CD4-positive, CD25-positive, alpha-beta regulatory T cell (primary cell): Measurements from ENCODE around the gene RAB3C. TPM values are rescaled to one million over a fixed set of nuclear protein-coding genes. Genes with fewer than 3 reads are reported as not detected.
"Not testable (repeated sequence)": the region's sequence is repeated elsewhere in the genome, so short reads cannot be mapped to it uniquely, and the experiment has no call there.

ENCODE experiments used
- ATAC-seq, 2 donors: fragments of 150-1000 bp; cut with Tn5 transposase; one replicate each; pipeline ENCODE4 v1.10.0; 2021; ENCODE audit warnings: low read depth in 2 of 2, moderate number of reproducible peaks in 2 of 2, moderate library complexity in 1 of 2
- DNase-seq, 3 donors: peaks; one replicate each; pipeline versions ENCODE4 v3.0.0 to v3.0.0-alpha.2; 2012 to 2022; ENCODE audit warnings: mixed read lengths in 1 of 3
- H3K27ac ChIP-seq: one replicate; pipeline ENCODE4 v1.7.0; 2013; ENCODE audit warnings: mild to moderate bottlenecking, low read length; ENCODE audit not compliant: insufficient read depth, poor library complexity, severe bottlenecking
- H3K27me3 ChIP-seq: one replicate; pipeline ENCODE4 v1.7.0; 2013; ENCODE audit warnings: low read length; ENCODE audit not compliant: control insufficient read depth, insufficient read depth
- H3K36me3 ChIP-seq: one replicate; pipeline ENCODE4 v1.7.0; 2013; ENCODE audit warnings: mild to moderate bottlenecking, low read length, moderate library complexity; ENCODE audit not compliant: control insufficient read depth, insufficient read depth
- H3K4me1 ChIP-seq: 2 replicates; pipeline ENCODE4 v1.7.0; 2013; ENCODE audit warnings: mild to moderate bottlenecking, low read length; ENCODE audit not compliant: insufficient read depth, control insufficient read depth, poor library complexity, severe bottlenecking
- H3K4me3 ChIP-seq: one replicate; pipeline ENCODE4 v1.7.0; 2013; ENCODE audit warnings: low read depth, mild to moderate bottlenecking, low read length, moderate library complexity
- H3K9me3 ChIP-seq, 2 experiments: 1 replicate in 1 of 2; 2 replicates in 1 of 2; pipeline ENCODE4 v1.7.0; 2013; ENCODE audit warnings: low read length in 2 of 2, mild to moderate bottlenecking in 1 of 2, moderate library complexity in 1 of 2; ENCODE audit not compliant: control insufficient read depth in 2 of 2
- H3K27ac Mint-ChIP-seq, 3 donors: one replicate each; pipeline ENCODE4 v1.8.0; 2020 to 2022; ENCODE audit warnings: mild to moderate bottlenecking in 3 of 3, mixed read lengths in 3 of 3, moderate library complexity in 2 of 3
- H3K27me3 Mint-ChIP-seq: one replicate; pipeline ENCODE4 v1.8.0; 2022; ENCODE audit warnings: mild to moderate bottlenecking, mixed read lengths
- H3K36me3 Mint-ChIP-seq: one replicate; pipeline ENCODE4 v1.8.0; 2020; ENCODE audit warnings: mixed read lengths
- H3K4me1 Mint-ChIP-seq, 4 donors: one replicate each; pipeline ENCODE4 v1.8.0; 2020 to 2022; ENCODE audit warnings: mixed read lengths in 4 of 4, mild to moderate bottlenecking in 1 of 4
- H3K4me3 Mint-ChIP-seq, 4 donors: one replicate each; pipeline ENCODE4 v1.8.0; 2020 to 2022; ENCODE audit warnings: mild to moderate bottlenecking in 4 of 4, mixed read lengths in 4 of 4, moderate library complexity in 3 of 4
- H3K9me3 Mint-ChIP-seq, 7 donors: one replicate each; pipeline ENCODE4 v1.8.0; 2020 to 2022; ENCODE audit warnings: mixed read lengths in 7 of 7, mild to moderate bottlenecking in 3 of 7, moderate library complexity in 2 of 7
- polyA plus RNA-seq, 4 donors: library from polyadenylated mRNA; unstranded; fragments of 300-500 nt; fragmentation: Illumina TruSeq; gene quantifications; one replicate each; pipeline ENCODE4 v1.2.3, GENCODE V29; 2021
- total RNA-seq: library from RNA; stranded (reverse); gene quantifications from one replicate; pipeline ENCODE4 v1.2.3, GENCODE V29; 2022

RAB3C gene
- total and polyA plus RNA-seq, 5 donors from 2014 or later = not detected

- no peak for ATAC-seq
- Histone ChIP-seq H3K4me1 (no peaks in the 10 kb centered on the region), H3K4me3 (no peak overlapping the region), H3K36me3 (no peaks in the 10 kb centered on the region), H3K27ac (no peak overlapping the region), H3K9me3 (no peaks in the 10 kb centered on the region), H3K27me3 (no peaks in the 10 kb centered on the region)
- Mint-ChIP-seq H3K27ac (no peak overlapping the region), H3K36me3 (no peaks in the 10 kb centered on the region), H3K4me3 (no peak overlapping the region), H3K9me3 (peaks cover 0 to 8% (median 3%) of the 10 kb centered on the region in 7 donors), H3K4me1 (no peaks in the 10 kb centered on the region), H3K27me3 (peaks cover 10% of the 10 kb centered on the region)
- DNase-seq = no peak
Observed at GRCh38 chr5:58708456-58708855, 125.6 kb downstream of the RAB3C start.

GRCh38 chr5:58710425-58710824 lies 127.5 kb downstream of the RAB3C start:
- not testable (repeated sequence) for H3K27ac ChIP-seq, H3K4me3 Mint-ChIP-seq, H3K36me3 Mint-ChIP-seq, H3K4me1 Mint-ChIP-seq, H3K36me3 ChIP-seq, H3K27me3 ChIP-seq, H3K4me1 ChIP-seq, H3K9me3 ChIP-seq, ATAC-seq, DNase-seq, H3K27ac Mint-ChIP-seq, H3K4me3 ChIP-seq
- peaks cover 0 to 12% (median 4%) of the 10 kb centered on the region in 7 donors for H3K9me3 Mint-ChIP-seq
- peaks cover 10% of the 10 kb centered on the region for H3K27me3 Mint-ChIP-seq

GRCh38 chr5:58710871-58711270 lies 128.0 kb downstream of the RAB3C start:
- Mint-ChIP-seq H3K27me3 (peaks cover 10% of the 10 kb centered on the region), H3K9me3 (peaks cover 0 to 12% (median 4%) of the 10 kb centered on the region in 7 donors), H3K36me3 (no peaks in the 10 kb centered on the region), H3K4me1 (no peaks in the 10 kb centered on the region), H3K27ac (no peak overlapping the region), H3K4me3 (no peak overlapping the region)
- no peak for ATAC-seq
- no peaks in the 10 kb centered on the region for H3K36me3 ChIP-seq
- DNase-seq = no peak
- no peaks in the 10 kb centered on the region for H3K9me3 ChIP-seq
- no peak overlapping the region for H3K4me3 ChIP-seq
- H3K27ac ChIP-seq = no peak overlapping the region
- H3K4me1 ChIP-seq = no peaks in the 10 kb centered on the region
- no peaks in the 10 kb centered on the region for H3K27me3 ChIP-seq

GRCh38 chr5:58711965-58712364 lies 129.1 kb downstream of the RAB3C start:
- Mint-ChIP-seq H3K9me3 (peaks cover 0 to 10% (median 4%) of the 10 kb centered on the region in 7 donors), H3K4me1 (no peaks in the 10 kb centered on the region), H3K4me3 (no peak overlapping the region), H3K27ac (no peak overlapping the region), H3K27me3 (peaks cover 10% of the 10 kb centered on the region), H3K36me3 (no peaks in the 10 kb centered on the region)
- ATAC-seq (no peak), DNase-seq (no peak)
- no peak overlapping the region for H3K27ac ChIP-seq
- H3K36me3 ChIP-seq = no peaks in the 10 kb centered on the region
- no peaks in the 10 kb centered on the region for H3K9me3 ChIP-seq
- no peaks in the 10 kb centered on the region for H3K27me3 ChIP-seq
- no peak overlapping the region for H3K4me3 ChIP-seq
- H3K4me1 ChIP-seq = no peaks in the 10 kb centered on the region

GRCh38 chr5:58714046-58714445 lies 131.2 kb downstream of the RAB3C start:
- Mint-ChIP-seq H3K27me3 (peaks cover 6% of the 10 kb centered on the region), H3K27ac (no peak overlapping the region), H3K36me3 (no peaks in the 10 kb centered on the region), H3K9me3 (peaks cover 0 to 10% (median 4%) of the 10 kb centered on the region in 7 donors), H3K4me1 (no peaks in the 10 kb centered on the region), H3K4me3 (no peak overlapping the region)
- Histone ChIP-seq H3K27me3 (no peaks in the 10 kb centered on the region), H3K4me3 (no peak overlapping the region), H3K4me1 (no peaks in the 10 kb centered on the region), H3K27ac (no peak overlapping the region), H3K36me3 (no peaks in the 10 kb centered on the region), H3K9me3 (no peaks in the 10 kb centered on the region)
- DNase-seq = no peak
- ATAC-seq = no peak

GRCh38 chr5:58715997-58716656 lies 133.3 kb downstream of the RAB3C start:
- Histone ChIP-seq H3K4me1 (no peaks in the 10 kb centered on the region), H3K36me3 (no peaks in the 10 kb centered on the region), H3K27ac (no peak overlapping the region), H3K9me3 (no peaks in the 10 kb centered on the region), H3K27me3 (no peaks in the 10 kb centered on the region), H3K4me3 (no peak overlapping the region)
- no peaks in the 10 kb centered on the region for H3K36me3 Mint-ChIP-seq
- H3K4me3 Mint-ChIP-seq = no peak overlapping the region
- ATAC-seq (no peak), DNase-seq (no peak)
- peaks cover 0 to 8% (median 3%) of the 10 kb centered on the region in 7 donors for H3K9me3 Mint-ChIP-seq
- no peaks in the 10 kb centered on the region for H3K4me1 Mint-ChIP-seq
- peaks cover 6% of the 10 kb centered on the region for H3K27me3 Mint-ChIP-seq
- no peak overlapping the region for H3K27ac Mint-ChIP-seq

- peaks cover 8% of the 10 kb centered on the region for H3K27me3 Mint-ChIP-seq
- peaks cover under 1 to 8% (median 3%) of the 10 kb centered on the region in 7 donors for H3K9me3 Mint-ChIP-seq
- Histone ChIP-seq H3K9me3 (no peaks in the 10 kb centered on the region), H3K36me3 (no peaks in the 10 kb centered on the region), H3K27me3 (no peaks in the 10 kb centered on the region), H3K27ac (no peak overlapping the region), H3K4me1 (no peaks in the 10 kb centered on the region), H3K4me3 (no peak overlapping the region)
- no peak overlapping the region for H3K4me3 Mint-ChIP-seq
- ATAC-seq = no peak
- no peak overlapping the region for H3K27ac Mint-ChIP-seq
- no peaks in the 10 kb centered on the region for H3K36me3 Mint-ChIP-seq
- no peak for DNase-seq
- H3K4me1 Mint-ChIP-seq = no peaks in the 10 kb centered on the region
Observed at GRCh38 chr5:58716713-58717112, 133.8 kb downstream of the RAB3C start.

- no peak overlapping the region for H3K4me3 Mint-ChIP-seq
- H3K4me1 Mint-ChIP-seq = no peaks in the 10 kb centered on the region
Observed at GRCh38 chr5:58717303-58718007, 134.6 kb downstream of the RAB3C start.

More at GRCh38 chr5:58717303-58718007, 134.6 kb downstream of the RAB3C start:
- H3K27ac Mint-ChIP-seq = no peak overlapping the region
- ATAC-seq (no peak), DNase-seq (no peak)
- H3K27me3 Mint-ChIP-seq = peaks cover 12% of the 10 kb centered on the region
- Histone ChIP-seq H3K27ac (no peak overlapping the region), H3K36me3 (no peaks in the 10 kb centered on the region), H3K4me1 (no peaks in the 10 kb centered on the region), H3K27me3 (no peaks in the 10 kb centered on the region), H3K4me3 (no peak overlapping the region), H3K9me3 (no peaks in the 10 kb centered on the region)
- peaks cover 2 to 8% (median 3%) of the 10 kb centered on the region in 7 donors for H3K9me3 Mint-ChIP-seq
- H3K36me3 Mint-ChIP-seq = no peaks in the 10 kb centered on the region
